Cortex of kidney (tissue), 1 donor: Measurements from ENCODE around the gene LKAAEAR1.

Experiments used
- DNase-seq: peaks from one replicate; lab custom pipeline; 2025; lab: John Stamatoyannopoulos, UW

LKAAEAR1 gene

DNA sequence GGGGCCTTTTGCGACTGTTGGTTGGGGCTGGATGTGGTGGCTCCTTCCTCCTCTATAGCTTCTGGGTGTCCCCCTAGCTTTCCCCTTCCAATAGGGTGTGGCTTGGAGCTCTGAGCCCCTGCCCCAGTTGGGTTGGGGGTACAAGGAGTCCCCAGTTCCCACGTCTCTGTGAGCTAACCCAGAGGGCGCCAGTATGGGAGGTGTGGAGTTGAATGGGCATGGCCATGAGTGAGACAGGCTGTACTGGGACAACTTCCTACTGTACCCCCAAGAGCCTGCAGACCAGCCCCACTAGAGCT, 47.0 kb downstream of the LKAAEAR1 start:
- DNase-seq, result no peak

DNA sequence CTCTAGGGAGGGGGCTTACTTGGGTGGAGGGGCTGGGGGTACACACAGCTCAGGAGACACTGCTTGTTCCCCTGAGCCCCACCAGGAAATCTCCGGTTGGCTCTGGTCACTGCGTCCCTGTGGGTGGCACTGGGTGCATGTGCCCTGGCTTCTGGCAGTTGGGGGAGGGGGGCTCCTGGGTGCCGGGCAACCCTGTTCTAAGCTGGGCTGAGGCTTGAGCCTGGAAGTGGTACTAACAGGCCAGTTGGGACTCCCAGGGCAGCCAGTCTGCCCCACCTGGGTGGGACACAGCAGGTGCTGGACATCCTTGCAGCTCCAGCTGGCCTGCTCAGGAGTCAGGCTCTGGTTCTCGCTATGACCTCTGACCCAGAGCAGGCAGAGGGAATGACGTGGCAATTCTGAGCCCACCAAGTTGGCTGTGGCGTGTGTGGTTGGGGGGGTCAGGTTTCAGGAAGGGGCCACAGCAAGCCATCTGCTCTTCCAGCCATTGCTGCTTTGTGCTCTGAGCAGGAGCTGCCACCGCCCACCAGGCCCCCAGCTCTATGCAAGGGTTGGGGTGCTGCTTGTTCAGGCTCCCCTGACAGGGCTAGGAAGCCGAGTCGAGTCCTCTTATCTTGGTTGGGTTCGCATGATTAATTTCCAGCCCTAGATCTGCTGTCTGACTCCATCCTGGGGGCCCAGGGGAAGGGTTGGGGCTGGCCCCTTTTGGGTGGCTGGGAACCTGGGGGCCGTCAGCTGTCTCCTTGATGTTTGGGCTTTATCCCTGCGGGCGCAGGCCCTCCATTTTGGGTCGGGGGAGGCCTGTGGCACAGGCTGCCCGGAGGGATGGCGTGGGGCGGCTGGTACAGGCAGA, 47.6 kb downstream of the LKAAEAR1 start:
- DNase-seq, result no peak

DNA sequence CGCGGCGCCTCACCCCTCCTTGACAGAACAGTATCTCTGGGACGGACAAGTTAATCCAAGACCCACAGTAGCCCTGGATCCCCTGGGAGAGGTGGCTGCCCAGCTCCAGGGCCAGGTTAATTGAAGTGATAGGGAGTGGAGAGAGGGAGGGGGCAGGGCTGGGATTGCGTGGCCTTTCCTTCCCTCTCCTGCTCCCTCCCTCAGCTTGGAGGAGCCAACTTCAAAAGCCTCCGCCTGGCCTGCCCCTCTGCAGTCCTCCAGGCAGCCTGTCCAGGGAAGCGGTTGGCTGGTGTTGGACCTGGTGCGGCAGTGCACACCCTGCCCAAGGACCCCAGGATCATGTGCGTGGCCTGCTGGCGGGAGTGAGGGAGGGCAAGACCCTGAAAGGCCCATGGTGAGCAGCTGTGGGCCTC, 48.3 kb downstream of the LKAAEAR1 start, which contains the start of gene C20orf204:
Gene C20orf204, plus strand, starts transcription at position 250 of the 413 bp plus-strand sequence. Its CDS starts 142 bp downstream, at position 392.
- no peak for DNase-seq

DNA sequence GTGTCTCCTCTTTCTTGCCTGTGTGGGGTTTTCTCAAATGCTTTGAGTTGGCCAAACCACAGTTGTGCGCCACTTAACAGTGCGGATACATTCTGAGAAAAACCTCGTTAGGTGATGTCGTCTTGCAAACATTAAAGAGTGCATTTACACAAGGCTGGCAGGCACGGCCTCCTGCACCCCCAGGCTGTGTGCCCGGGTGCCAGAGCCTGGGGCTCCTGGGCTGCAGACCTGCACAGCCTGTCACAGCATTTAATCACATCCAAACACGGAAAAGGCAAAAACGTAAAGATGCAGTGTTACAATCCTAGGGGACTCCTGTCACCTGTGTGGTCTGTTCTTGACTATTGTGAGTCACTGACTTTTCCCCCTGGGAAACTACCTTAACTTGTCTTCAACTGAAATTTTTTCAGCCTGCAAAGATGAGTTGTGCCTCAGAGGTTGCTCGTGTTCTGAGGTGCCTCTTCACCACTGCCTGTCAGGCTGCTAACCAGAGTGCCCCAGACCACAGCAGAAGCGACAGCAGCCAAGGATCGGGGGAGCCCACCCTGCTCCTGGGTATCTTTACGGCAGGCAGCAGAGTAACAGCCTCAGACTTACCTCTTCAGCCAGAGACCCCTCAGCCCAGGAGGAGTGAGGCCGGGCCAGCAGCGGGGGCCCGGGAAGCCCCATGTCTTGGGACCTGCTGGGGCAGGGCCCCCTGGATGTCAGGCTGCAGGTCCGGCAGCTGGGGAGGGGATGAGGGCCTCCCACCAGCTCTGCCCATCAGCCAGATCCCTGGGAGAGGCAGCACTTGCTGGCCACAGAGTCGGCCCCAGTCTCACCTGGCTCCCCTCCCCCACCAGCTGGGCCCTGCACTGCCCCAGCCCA, 48.9 kb downstream of the LKAAEAR1 start:
- no peak for DNase-seq

DNA sequence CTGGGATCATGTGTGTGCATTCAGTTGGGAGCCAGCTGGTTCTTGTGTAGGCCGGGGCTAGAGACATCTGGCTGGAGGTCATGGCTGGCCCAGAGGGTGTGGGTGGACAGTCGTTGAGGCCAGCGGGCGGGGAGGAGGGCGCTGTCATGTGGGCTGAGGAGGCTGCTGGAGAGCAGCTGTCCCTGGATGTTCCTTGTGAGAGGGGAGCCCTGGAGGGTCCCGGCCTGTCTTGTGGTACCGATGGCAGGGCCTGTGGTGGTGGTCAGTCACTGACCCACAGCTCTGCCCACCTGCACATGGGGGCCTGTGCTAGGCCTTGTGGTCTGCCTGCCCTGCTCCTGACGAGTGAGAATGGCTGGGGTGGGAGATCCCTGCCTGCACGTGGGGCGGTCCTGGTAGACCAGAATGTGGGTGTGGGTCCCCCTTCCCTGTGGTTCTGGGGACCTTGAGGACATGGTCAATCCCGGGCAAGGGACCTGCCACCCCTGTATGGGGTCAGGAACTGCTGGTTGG, 50.2 kb downstream of the LKAAEAR1 start:
- no peak for DNase-seq
